Activated CD4-positive, alpha-beta T cell treated with anti-CD3 and anti-CD28 coated beads for 36 hours (primary cell): ENCODE measurements around the gene GTF2IRD2. TPM values are rescaled to one million over a fixed set of nuclear protein-coding genes. Genes with fewer than 3 reads are reported as not detected.
"Not testable (repeated sequence)": the region's sequence is repeated elsewhere in the genome, so short reads cannot be mapped to it uniquely, and the experiment has no call there.

ENCODE experiments used
- ATAC-seq: fragments of 200-7000 bp; cut with Tn5 transposase; one replicate; pipeline ENCODE4 v1.10.0; 2021; ENCODE audit warnings: mild to moderate bottlenecking, moderate library complexity
- CTCF ChIA-PET: fragments of 350-600 bp; sonication (Branson Sonifier 250); formaldehyde crosslinking; loops from one replicate; lab custom pipeline; 2021; ENCODE audit warnings: antibody characterized with exemption; lab: Charles Lee
- POLR2A ChIA-PET: fragments of 350-600 bp; sonication (Branson Sonifier 250); formaldehyde crosslinking; loops from one replicate; lab custom pipeline; 2021; ENCODE audit warnings: antibody characterized with exemption, inconsistent platforms; lab: Charles Lee
- DNase-seq: peaks from one replicate; pipeline ENCODE4 v3.0.0-alpha.2; 2020
- H3K27ac Mint-ChIP-seq: one replicate; pipeline ENCODE4 v1.8.0; 2021; ENCODE audit warnings: mixed read lengths
- H3K27me3 Mint-ChIP-seq: one replicate; pipeline ENCODE4 v1.8.0; 2021; ENCODE audit warnings: mixed read lengths
- H3K36me3 Mint-ChIP-seq: one replicate; pipeline ENCODE4 v1.8.0; 2021; ENCODE audit warnings: low read depth, mixed read lengths
- H3K4me1 Mint-ChIP-seq: one replicate; pipeline ENCODE4 v1.8.0; 2021; ENCODE audit warnings: mixed read lengths
- H3K4me3 Mint-ChIP-seq: one replicate; pipeline ENCODE4 v1.8.0; 2021; ENCODE audit warnings: mild to moderate bottlenecking, moderate library complexity, mixed read lengths
- H3K9me3 Mint-ChIP-seq: one replicate; pipeline ENCODE4 v1.8.0; 2021; ENCODE audit warnings: low read depth, mixed read lengths
- intact Hi-C, 2 experiments: fragments of 100-400 bp; cut with DNase I in 1 of 2; cut with micrococcal nuclease in 1 of 2; formaldehyde crosslinking; loops; one replicate each; pipeline versions ENCODE4 v1.14.2 to v1.15.1; 2022 to 2024; cut with DNase I, micrococcal nuclease
- total RNA-seq, 2 experiments: library from RNA; stranded (reverse); gene quantifications; one replicate each; pipeline ENCODE4 v1.2.3, GENCODE V29; 2021

The GTF2IRD2 gene
- total RNA-seq: 1 to 10 TPM; 2.6 to 4.3 TPM

GRCh38 chr7:74850833-74851721 is at the start of gene GTF2IRD2:
TSS of gene GTF2IRD2 (minus strand) at chr7:74851605. CDS start at chr7:74836378, 15,227 bp downstream.
- ATAC-seq (peak; percentile 98), DNase-seq (peak; percentile 81)
- intact Hi-C loops, CTCF ChIA-PET, H3K27me3 Mint-ChIP-seq, H3K9me3 Mint-ChIP-seq, POLR2A ChIA-PET, H3K4me1 Mint-ChIP-seq, H3K36me3 Mint-ChIP-seq: not testable (repeated sequence)
- Mint-ChIP-seq H3K4me3 (peak within 1 kb of the TSS; percentile 63), H3K27ac (peak within 1 kb of the TSS; percentile 69)

GRCh38 chr7:74890158-74891123 is 39.0 kb upstream of the GTF2IRD2 start:
- Mint-ChIP-seq H3K27ac (peak overlapping the region; percentile 89), H3K4me3 (peak overlapping the region; percentile 81)
- intact Hi-C loops, H3K4me1 Mint-ChIP-seq, POLR2A ChIA-PET, H3K36me3 Mint-ChIP-seq, CTCF ChIA-PET, H3K9me3 Mint-ChIP-seq, H3K27me3 Mint-ChIP-seq: not testable (repeated sequence)
- DNase-seq (peak; percentile 88), ATAC-seq (peak; percentile 83)

GRCh38 chr7:74889518-74890129 is 38.2 kb upstream of the GTF2IRD2 start:
- H3K27ac Mint-ChIP-seq, POLR2A ChIA-PET, H3K4me1 Mint-ChIP-seq, H3K27me3 Mint-ChIP-seq, CTCF ChIA-PET, intact Hi-C loops, H3K36me3 Mint-ChIP-seq, DNase-seq, H3K9me3 Mint-ChIP-seq: not testable (repeated sequence)
- H3K4me3 Mint-ChIP-seq: peak overlapping the region; percentile 55
- peak; percentile 14 for ATAC-seq

GRCh38 chr7:74885295-74885694 is 33.9 kb upstream of the GTF2IRD2 start:
- H3K27ac Mint-ChIP-seq, intact Hi-C loops, DNase-seq, POLR2A ChIA-PET, H3K4me1 Mint-ChIP-seq, H3K27me3 Mint-ChIP-seq, CTCF ChIA-PET, H3K4me3 Mint-ChIP-seq, H3K36me3 Mint-ChIP-seq, H3K9me3 Mint-ChIP-seq, ATAC-seq: not testable (repeated sequence)

- H3K4me3 Mint-ChIP-seq, ATAC-seq, POLR2A ChIA-PET, H3K27me3 Mint-ChIP-seq, H3K27ac Mint-ChIP-seq, H3K4me1 Mint-ChIP-seq, DNase-seq, CTCF ChIA-PET, intact Hi-C loops, H3K36me3 Mint-ChIP-seq, H3K9me3 Mint-ChIP-seq: not testable (repeated sequence)
Observed at GRCh38 chr7:74882110-74882509, 30.7 kb upstream of the GTF2IRD2 start.

- H3K36me3 Mint-ChIP-seq, intact Hi-C loops, DNase-seq, H3K27ac Mint-ChIP-seq, H3K4me3 Mint-ChIP-seq, ATAC-seq, H3K4me1 Mint-ChIP-seq, CTCF ChIA-PET, H3K9me3 Mint-ChIP-seq, POLR2A ChIA-PET, H3K27me3 Mint-ChIP-seq: not testable (repeated sequence)
Observed at GRCh38 chr7:74874748-74875512, 23.5 kb upstream of the GTF2IRD2 start.

- DNase-seq, POLR2A ChIA-PET, CTCF ChIA-PET: not testable (repeated sequence)
Observed at GRCh38 chr7:74874104-74874747, 22.8 kb upstream of the GTF2IRD2 start.

GRCh38 chr7:74872542-74872941 is 21.1 kb upstream of the GTF2IRD2 start:
- H3K9me3 Mint-ChIP-seq, H3K36me3 Mint-ChIP-seq, DNase-seq, CTCF ChIA-PET, H3K4me1 Mint-ChIP-seq, H3K4me3 Mint-ChIP-seq, POLR2A ChIA-PET, H3K27me3 Mint-ChIP-seq, H3K27ac Mint-ChIP-seq, ATAC-seq, intact Hi-C loops: not testable (repeated sequence)

More at GRCh38 chr7:74874104-74874747, 22.8 kb upstream of the GTF2IRD2 start:
- H3K4me1 Mint-ChIP-seq, intact Hi-C loops, H3K4me3 Mint-ChIP-seq, H3K27ac Mint-ChIP-seq, H3K27me3 Mint-ChIP-seq, H3K36me3 Mint-ChIP-seq, ATAC-seq, H3K9me3 Mint-ChIP-seq: not testable (repeated sequence)

- CTCF ChIA-PET, H3K27me3 Mint-ChIP-seq, H3K36me3 Mint-ChIP-seq, intact Hi-C loops, H3K4me1 Mint-ChIP-seq, H3K27ac Mint-ChIP-seq, H3K4me3 Mint-ChIP-seq, POLR2A ChIA-PET, DNase-seq, ATAC-seq, H3K9me3 Mint-ChIP-seq: not testable (repeated sequence)
Observed at GRCh38 chr7:74865777-74866176, 14.4 kb upstream of the GTF2IRD2 start.

- ATAC-seq, H3K4me1 Mint-ChIP-seq, POLR2A ChIA-PET, DNase-seq, H3K27me3 Mint-ChIP-seq, H3K4me3 Mint-ChIP-seq, H3K9me3 Mint-ChIP-seq, H3K36me3 Mint-ChIP-seq, intact Hi-C loops, CTCF ChIA-PET, H3K27ac Mint-ChIP-seq: not testable (repeated sequence)
Observed at GRCh38 chr7:74849853-74850252, 1.6 kb downstream of the GTF2IRD2 start.
